ENCODE measurements around the gene GP5. TPM values are rescaled to one million over a fixed set of nuclear protein-coding genes. Genes with fewer than 3 reads are reported as not detected.

The GP5 gene
- total RNA-seq, 1 donor from 2014 or later = not detected

DNA sequence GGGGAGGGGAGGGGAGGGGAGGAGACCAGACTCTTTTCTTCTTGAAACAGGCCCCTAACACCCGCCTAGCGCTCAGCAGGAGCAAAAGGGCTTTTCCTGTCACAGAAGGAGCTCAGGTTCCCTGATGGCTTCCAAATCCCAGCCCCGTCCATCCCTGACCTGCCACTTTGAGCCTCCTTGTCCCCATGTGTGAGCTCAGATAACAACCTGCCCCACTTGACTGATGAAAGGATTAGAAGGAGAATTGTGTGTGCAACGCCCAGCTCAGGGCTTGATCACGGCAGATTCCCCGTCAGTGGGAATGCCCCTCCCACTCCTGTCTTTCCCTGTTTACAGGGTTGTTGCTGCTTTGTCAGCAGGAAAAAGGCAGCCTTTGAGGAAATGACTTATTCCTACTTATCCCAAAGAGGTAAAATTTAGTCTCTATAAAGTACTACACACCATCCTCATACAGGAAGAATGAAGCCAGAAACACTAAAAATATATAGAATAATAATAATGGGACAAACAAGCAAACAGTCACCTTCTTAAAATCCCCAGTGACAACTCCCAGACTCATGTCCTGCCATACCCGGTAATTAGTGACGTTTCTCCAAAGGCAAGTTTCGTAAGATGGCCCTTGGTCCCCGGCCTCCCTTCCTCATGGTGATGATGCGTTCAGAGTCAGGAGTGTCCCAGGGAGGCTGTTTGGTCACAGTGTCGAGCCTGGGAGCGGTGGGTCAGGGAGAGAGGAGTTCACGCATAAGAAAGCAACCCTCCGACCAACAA, 23.4 kb downstream of the GP5 start:
- Mint-ChIP-seq H3K27me3 (ENCODE audit: unreplicated experiment) (peaks cover 40% of the 10 kb centered on the region), H3K36me3 (ENCODE audit: unreplicated experiment) (no peaks in the 10 kb centered on the region), H3K4me1 (ENCODE audit: unreplicated experiment) (peaks cover 5% of the 10 kb centered on the region), H3K9me3 (ENCODE audit: unreplicated experiment) (no peaks in the 10 kb centered on the region), H3K4me3 (ENCODE audit: unreplicated experiment) (peak overlapping the region; percentile 32), H3K27ac (ENCODE audit: unreplicated experiment) (no peak overlapping the region)
- TF ChIP-seq, protein P1, sequence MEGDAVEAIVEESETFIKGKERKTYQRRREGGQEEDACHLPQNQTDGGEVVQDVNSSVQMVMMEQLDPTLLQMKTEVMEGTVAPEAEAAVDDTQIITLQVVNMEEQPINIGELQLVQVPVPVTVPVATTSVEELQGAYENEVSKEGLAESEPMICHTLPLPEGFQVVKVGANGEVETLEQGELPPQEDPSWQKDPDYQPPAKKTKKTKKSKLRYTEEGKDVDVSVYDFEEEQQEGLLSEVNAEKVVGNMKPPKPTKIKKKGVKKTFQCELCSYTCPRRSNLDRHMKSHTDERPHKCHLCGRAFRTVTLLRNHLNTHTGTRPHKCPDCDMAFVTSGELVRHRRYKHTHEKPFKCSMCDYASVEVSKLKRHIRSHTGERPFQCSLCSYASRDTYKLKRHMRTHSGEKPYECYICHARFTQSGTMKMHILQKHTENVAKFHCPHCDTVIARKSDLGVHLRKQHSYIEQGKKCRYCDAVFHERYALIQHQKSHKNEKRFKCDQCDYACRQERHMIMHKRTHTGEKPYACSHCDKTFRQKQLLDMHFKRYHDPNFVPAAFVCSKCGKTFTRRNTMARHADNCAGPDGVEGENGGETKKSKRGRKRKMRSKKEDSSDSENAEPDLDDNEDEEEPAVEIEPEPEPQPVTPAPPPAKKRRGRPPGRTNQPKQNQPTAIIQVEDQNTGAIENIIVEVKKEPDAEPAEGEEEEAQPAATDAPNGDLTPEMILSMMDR (IDR thresholded peaks at IDR 0.05) = no peak
- DNase-seq (ENCODE audit: extremely low spot score, unreplicated experiment) = no peak

DNA sequence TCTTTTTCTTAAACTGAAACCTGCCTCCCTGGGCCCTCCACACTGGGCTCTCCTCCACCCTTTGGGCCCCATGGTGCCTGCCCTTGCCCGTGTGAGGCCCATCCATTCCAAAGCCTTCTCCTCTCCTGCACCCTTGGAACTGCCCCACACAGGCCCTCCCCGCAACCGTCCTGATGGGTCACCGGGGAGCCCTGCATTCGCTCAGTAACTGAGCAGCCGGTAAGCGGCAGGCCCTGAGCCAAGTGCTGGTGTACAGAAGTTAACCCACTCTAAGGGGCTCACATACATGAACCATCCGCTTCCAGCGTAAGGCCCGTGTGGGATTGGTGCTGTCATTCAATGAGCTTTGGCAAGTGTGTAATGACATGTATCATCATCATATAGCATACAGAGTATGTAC, 24.1 kb downstream of the GP5 start:
- no peak overlapping the region for H3K4me3 Mint-ChIP-seq (ENCODE audit: unreplicated experiment)
- H3K9me3 Mint-ChIP-seq (ENCODE audit: unreplicated experiment) = no peaks in the 10 kb centered on the region
- H3K27me3 Mint-ChIP-seq (ENCODE audit: unreplicated experiment) = peaks cover 40% of the 10 kb centered on the region
- DNase-seq (ENCODE audit: extremely low spot score, unreplicated experiment) = no peak
- H3K4me1 Mint-ChIP-seq (ENCODE audit: unreplicated experiment) = peaks cover 6% of the 10 kb centered on the region
- H3K36me3 Mint-ChIP-seq (ENCODE audit: unreplicated experiment) = no peaks in the 10 kb centered on the region
- no peak overlapping the region for H3K27ac Mint-ChIP-seq (ENCODE audit: unreplicated experiment)
- TF ChIP-seq, protein P1 (IDR thresholded peaks at IDR 0.05) = no peak

DNA sequence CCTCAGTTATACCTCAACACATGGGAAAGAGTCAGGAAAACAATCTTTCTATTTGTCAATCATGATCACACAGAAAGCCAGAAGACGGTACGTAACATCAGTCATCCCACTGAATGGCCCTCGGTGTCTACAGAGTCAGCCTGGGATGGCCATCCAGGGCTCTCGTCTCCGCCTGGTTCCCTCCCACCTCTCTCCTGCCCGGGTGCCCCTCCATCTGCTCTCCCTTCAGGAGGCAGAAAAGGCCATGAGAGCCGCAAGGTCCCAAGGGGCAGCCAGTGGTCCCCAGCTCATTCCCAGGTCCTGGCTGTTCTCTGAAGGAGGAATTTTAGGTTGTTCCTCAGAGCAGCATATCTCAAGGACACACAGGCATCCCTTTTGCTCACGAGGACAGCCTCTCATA, 25.2 kb downstream of the GP5 start:
- no peaks in the 10 kb centered on the region for H3K9me3 Mint-ChIP-seq (ENCODE audit: unreplicated experiment)
- TF ChIP-seq, protein P1 (IDR thresholded peaks at IDR 0.05) = no peak
- no peaks in the 10 kb centered on the region for H3K36me3 Mint-ChIP-seq (ENCODE audit: unreplicated experiment)
- H3K27me3 Mint-ChIP-seq (ENCODE audit: unreplicated experiment) = peaks cover 45% of the 10 kb centered on the region
- DNase-seq (ENCODE audit: extremely low spot score, unreplicated experiment) = no peak
- H3K4me3 Mint-ChIP-seq (ENCODE audit: unreplicated experiment) = no peak overlapping the region
- no peak overlapping the region for H3K27ac Mint-ChIP-seq (ENCODE audit: unreplicated experiment)
- H3K4me1 Mint-ChIP-seq (ENCODE audit: unreplicated experiment) = peaks cover 17% of the 10 kb centered on the region

DNA sequence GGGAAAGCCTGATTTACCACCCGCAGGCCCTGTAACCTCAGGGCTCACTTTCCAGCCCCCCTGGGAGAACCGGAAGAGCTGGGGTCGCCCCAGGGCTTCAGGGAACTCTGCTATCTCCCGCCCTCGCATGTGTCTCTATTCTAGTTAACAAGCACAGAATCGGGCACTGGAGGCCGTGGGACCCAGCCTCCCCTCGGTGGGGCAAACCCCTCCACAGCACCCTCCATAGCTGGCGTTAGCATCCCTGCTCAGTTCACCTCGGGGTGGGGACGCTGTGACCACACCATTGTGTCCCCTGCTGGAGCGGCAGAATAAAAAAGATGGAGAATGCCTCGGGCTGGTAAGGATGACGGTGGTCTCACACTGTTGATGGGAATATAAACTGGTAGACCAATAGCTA, 26.0 kb downstream of the GP5 start:
- H3K36me3 Mint-ChIP-seq (ENCODE audit: unreplicated experiment) = no peaks in the 10 kb centered on the region
- H3K9me3 Mint-ChIP-seq (ENCODE audit: unreplicated experiment) = no peaks in the 10 kb centered on the region
- TF ChIP-seq, protein P1 (IDR thresholded peaks at IDR 0.05) = no peak
- DNase-seq (ENCODE audit: extremely low spot score, unreplicated experiment) = no peak
- no peak overlapping the region for H3K4me3 Mint-ChIP-seq (ENCODE audit: unreplicated experiment)
- no peak overlapping the region for H3K27ac Mint-ChIP-seq (ENCODE audit: unreplicated experiment)
- H3K4me1 Mint-ChIP-seq (ENCODE audit: unreplicated experiment) = peaks cover 23% of the 10 kb centered on the region
- peaks cover 47% of the 10 kb centered on the region for H3K27me3 Mint-ChIP-seq (ENCODE audit: unreplicated experiment)

DNA sequence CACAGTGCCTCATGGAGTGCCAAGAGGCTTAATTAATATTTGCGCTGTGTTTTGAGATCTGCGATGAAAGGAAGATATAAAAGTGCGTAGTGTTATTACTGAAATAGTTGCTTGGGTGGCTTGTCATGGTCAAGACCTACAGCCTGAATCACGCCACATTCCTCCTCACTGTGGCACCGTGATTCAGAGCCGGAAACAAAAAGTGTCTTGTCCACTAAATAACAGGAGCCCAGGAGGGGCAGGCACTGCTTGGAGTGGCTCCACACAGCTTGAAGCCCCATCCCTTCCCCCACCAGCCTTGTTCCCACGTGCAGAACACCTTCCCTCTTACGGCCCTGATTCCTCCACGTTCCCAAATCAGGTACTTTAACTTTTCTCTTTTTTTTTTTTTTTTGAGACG, 28.3 kb downstream of the GP5 start:
- TF ChIP-seq, protein P1 (IDR thresholded peaks at IDR 0.05) = no peak
- Mint-ChIP-seq H3K4me3 (ENCODE audit: unreplicated experiment) (no peak overlapping the region), H3K36me3 (ENCODE audit: unreplicated experiment) (no peaks in the 10 kb centered on the region), H3K9me3 (ENCODE audit: unreplicated experiment) (no peaks in the 10 kb centered on the region), H3K27me3 (ENCODE audit: unreplicated experiment) (peaks cover 40% of the 10 kb centered on the region), H3K27ac (ENCODE audit: unreplicated experiment) (no peak overlapping the region), H3K4me1 (ENCODE audit: unreplicated experiment) (peaks cover 28% of the 10 kb centered on the region)
- no peak for DNase-seq (ENCODE audit: extremely low spot score, unreplicated experiment)
